Measurements from ENCODE around the gene RXFP3. TPM values are rescaled to one million over a fixed set of nuclear protein-coding genes. Genes with fewer than 3 reads are reported as not detected.
A peak's percentile ranks its signal among the peaks of the same experiment; 100 is the strongest.

Gene RXFP3
- total RNA-seq (not detected), polyA plus RNA-seq (not detected)
- long read RNA-seq, donor 1: 0 reads
- long read RNA-seq, donor 2: 0 reads
- long read RNA-seq, donor 3: 0 reads
- long read RNA-seq, donor 4: 0 reads
- long read RNA-seq, donor 5: 0 reads
- long read RNA-seq, donor 6: 0 reads
- long read RNA-seq, donor 7: 0 reads
- long read RNA-seq, donor 8: 0 reads
- long read RNA-seq, donor 9: 0 reads
- long read RNA-seq, donor 10: 0 reads

- H3K27ac ChIP-seq (ENCODE audit: low read depth in 1 of 2, low read length in 1 of 2): no peak within 1 kb of the TSS
- H3K4me1 ChIP-seq (ENCODE audit: control insufficient read depth in 2 of 2, insufficient read depth in 2 of 2, low read length in 2 of 2): no peaks in the 10 kb centered on the region
- no peaks in the 10 kb centered on the region for H3K36me3 ChIP-seq (ENCODE audit: control insufficient read depth in 2 of 2, insufficient read depth in 2 of 2, low read length in 1 of 2)
- no peak for DNase-seq (ENCODE audit: low read depth in 6 of 9, low spot score in 9 of 9)
- H3K4me3 ChIP-seq (ENCODE audit: low read length in 2 of 2): no peak within 1 kb of the TSS
- peaks cover 44 to 47% of the 10 kb centered on the region in 2 donors for H3K27me3 ChIP-seq (ENCODE audit: control insufficient read depth in 2 of 2, insufficient read depth in 1 of 2, low read length in 1 of 2)
- H3K9me3 ChIP-seq (ENCODE audit: control insufficient read depth in 2 of 2, insufficient read depth in 1 of 2, low read length in 1 of 2): peaks cover 0 to 3% of the 10 kb centered on the region in 2 donors
- 12% methylated on average over 45 of the region's 45 CpGs for WGBS
Measured at GRCh38 chr5:33936381-33937016, at the start of gene RXFP3. Gene RXFP3, plus strand, starts transcription at chr5:33936386. Its CDS starts 355 bp downstream, at chr5:33936741.

GRCh38 chr5:33887268-33887667 is 48.9 kb upstream of the RXFP3 start:
- 96% methylated on average over 3 of the region's 3 CpGs for WGBS
- Histone ChIP-seq H3K36me3 (ENCODE audit: control insufficient read depth in 2 of 2, insufficient read depth in 2 of 2, low read length in 1 of 2) (no peaks in the 10 kb centered on the region), H3K27me3 (ENCODE audit: control insufficient read depth in 2 of 2, insufficient read depth in 1 of 2, low read length in 1 of 2) (peaks cover 14 to 26% of the 10 kb centered on the region in 2 donors), H3K9me3 (ENCODE audit: control insufficient read depth in 2 of 2, insufficient read depth in 1 of 2, low read length in 1 of 2) (no peaks in the 10 kb centered on the region), H3K27ac (ENCODE audit: low read depth in 1 of 2, low read length in 1 of 2) (no peak overlapping the region), H3K4me1 (ENCODE audit: control insufficient read depth in 2 of 2, insufficient read depth in 2 of 2, low read length in 2 of 2) (no peaks in the 10 kb centered on the region), H3K4me3 (ENCODE audit: low read length in 2 of 2) (no peak overlapping the region)
- DNase-seq (ENCODE audit: low read depth in 6 of 9, low spot score in 9 of 9): no peak

- no peak overlapping the region for H3K27ac ChIP-seq (ENCODE audit: low read depth in 1 of 2, low read length in 1 of 2)
- H3K36me3 ChIP-seq (ENCODE audit: control insufficient read depth in 2 of 2, insufficient read depth in 2 of 2, low read length in 1 of 2): no peaks in the 10 kb centered on the region
- DNase-seq (ENCODE audit: low read depth in 6 of 9, low spot score in 9 of 9): no peak
- no peaks in the 10 kb centered on the region for H3K9me3 ChIP-seq (ENCODE audit: control insufficient read depth in 2 of 2, insufficient read depth in 1 of 2, low read length in 1 of 2)
- H3K4me1 ChIP-seq (ENCODE audit: control insufficient read depth in 2 of 2, insufficient read depth in 2 of 2, low read length in 2 of 2): no peaks in the 10 kb centered on the region
- H3K4me3 ChIP-seq (ENCODE audit: low read length in 2 of 2): no peak overlapping the region
- WGBS: 94% methylated on average over 4 of the region's 4 CpGs
- H3K27me3 ChIP-seq (ENCODE audit: control insufficient read depth in 2 of 2, insufficient read depth in 1 of 2, low read length in 1 of 2): peaks cover 20 to 39% of the 10 kb centered on the region in 2 donors
Measured at GRCh38 chr5:33888587-33888986, 47.6 kb upstream of the RXFP3 start.

- peaks cover 20 to 44% of the 10 kb centered on the region in 2 donors for H3K27me3 ChIP-seq (ENCODE audit: control insufficient read depth in 2 of 2, insufficient read depth in 1 of 2, low read length in 1 of 2)
- no peak overlapping the region for H3K4me3 ChIP-seq (ENCODE audit: low read length in 2 of 2)
- H3K36me3 ChIP-seq (ENCODE audit: control insufficient read depth in 2 of 2, insufficient read depth in 2 of 2, low read length in 1 of 2): no peaks in the 10 kb centered on the region
- DNase-seq (ENCODE audit: low read depth in 6 of 9, low spot score in 9 of 9): no peak
- 80% methylated on average over 12 of the region's 12 CpGs for whole genome bisulfite sequencing
- no peaks in the 10 kb centered on the region for H3K9me3 ChIP-seq (ENCODE audit: control insufficient read depth in 2 of 2, insufficient read depth in 1 of 2, low read length in 1 of 2)
- H3K4me1 ChIP-seq (ENCODE audit: control insufficient read depth in 2 of 2, insufficient read depth in 2 of 2, low read length in 2 of 2): no peaks in the 10 kb centered on the region
- no peak overlapping the region for H3K27ac ChIP-seq (ENCODE audit: low read depth in 1 of 2, low read length in 1 of 2)
Measured at GRCh38 chr5:33890131-33891032, 45.8 kb upstream of the RXFP3 start.

DNA sequence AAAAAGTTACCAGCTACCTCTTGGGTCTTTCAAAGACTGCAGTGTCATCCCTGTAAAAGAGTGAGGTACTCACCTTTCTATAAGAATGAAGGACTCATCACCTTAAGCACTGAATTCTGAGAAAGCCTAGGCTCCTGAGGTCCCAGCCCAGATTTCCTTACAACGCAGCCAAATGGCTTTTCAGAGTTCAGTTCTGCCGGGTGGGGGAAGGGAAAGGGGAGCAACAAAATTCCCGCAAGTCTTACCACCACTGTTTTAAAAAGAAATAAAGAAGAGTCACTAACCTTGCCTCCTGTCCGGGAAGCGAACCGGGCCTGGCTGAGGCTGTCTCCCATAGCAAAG is 44.8 kb upstream of the RXFP3 start:
- WGBS: 7% methylated on average over 6 of the region's 6 CpGs
- H3K4me1 ChIP-seq (ENCODE audit: control insufficient read depth in 2 of 2, insufficient read depth in 2 of 2, low read length in 2 of 2): no peaks in the 10 kb centered on the region
- peaks cover 20 to 44% of the 10 kb centered on the region in 2 donors for H3K27me3 ChIP-seq (ENCODE audit: control insufficient read depth in 2 of 2, insufficient read depth in 1 of 2, low read length in 1 of 2)
- no peaks in the 10 kb centered on the region for H3K9me3 ChIP-seq (ENCODE audit: control insufficient read depth in 2 of 2, insufficient read depth in 1 of 2, low read length in 1 of 2)
- DNase-seq (ENCODE audit: low read depth in 6 of 9, low spot score in 9 of 9): no peak
- H3K4me3 ChIP-seq (ENCODE audit: low read length in 2 of 2): no peak overlapping the region
- H3K27ac ChIP-seq (ENCODE audit: low read depth in 1 of 2, low read length in 1 of 2): no peak overlapping the region
- no peaks in the 10 kb centered on the region for H3K36me3 ChIP-seq (ENCODE audit: control insufficient read depth in 2 of 2, insufficient read depth in 2 of 2, low read length in 1 of 2)

- Histone ChIP-seq H3K27ac (ENCODE audit: low read depth in 1 of 2, low read length in 1 of 2) (no peak within 1 kb of the TSS), H3K9me3 (ENCODE audit: control insufficient read depth in 2 of 2, insufficient read depth in 1 of 2, low read length in 1 of 2) (no peaks in the 10 kb centered on the region), H3K4me1 (ENCODE audit: control insufficient read depth in 2 of 2, insufficient read depth in 2 of 2, low read length in 2 of 2) (no peaks in the 10 kb centered on the region), H3K4me3 (ENCODE audit: low read length in 2 of 2) (peak within 1 kb of the TSS in 1 of 2 donors; percentile 13), H3K27me3 (ENCODE audit: control insufficient read depth in 2 of 2, insufficient read depth in 1 of 2, low read length in 1 of 2) (peaks cover 20 to 44% of the 10 kb centered on the region in 2 donors), H3K36me3 (ENCODE audit: control insufficient read depth in 2 of 2, insufficient read depth in 2 of 2, low read length in 1 of 2) (no peaks in the 10 kb centered on the region)
- no peak for DNase-seq (ENCODE audit: low read depth in 6 of 9, low spot score in 9 of 9)
- WGBS: 7% methylated on average over 45 of the region's 45 CpGs
Measured at GRCh38 chr5:33891788-33892619, 44.2 kb upstream of the RXFP3 start, which contains the start of gene ADAMTS12. Gene ADAMTS12, minus strand, starts transcription at chr5:33891990. Its CDS starts 134 bp downstream, at chr5:33891856.

GRCh38 chr5:33892620-33893137 is 43.5 kb upstream of the RXFP3 start:
- Histone ChIP-seq H3K4me1 (ENCODE audit: control insufficient read depth in 2 of 2, insufficient read depth in 2 of 2, low read length in 2 of 2) (no peaks in the 10 kb centered on the region), H3K27me3 (ENCODE audit: control insufficient read depth in 2 of 2, insufficient read depth in 1 of 2, low read length in 1 of 2) (peaks cover 20 to 44% of the 10 kb centered on the region in 2 donors), H3K4me3 (ENCODE audit: low read length in 2 of 2) (no peak overlapping the region), H3K36me3 (ENCODE audit: control insufficient read depth in 2 of 2, insufficient read depth in 2 of 2, low read length in 1 of 2) (no peaks in the 10 kb centered on the region), H3K9me3 (ENCODE audit: control insufficient read depth in 2 of 2, insufficient read depth in 1 of 2, low read length in 1 of 2) (no peaks in the 10 kb centered on the region), H3K27ac (ENCODE audit: low read depth in 1 of 2, low read length in 1 of 2) (no peak overlapping the region)
- 89% methylated on average over 5 of the region's 5 CpGs for WGBS
- DNase-seq (ENCODE audit: low read depth in 6 of 9, low spot score in 9 of 9): no peak

GRCh38 chr5:33894566-33894965 is 41.6 kb upstream of the RXFP3 start:
- H3K27ac ChIP-seq (ENCODE audit: low read depth in 1 of 2, low read length in 1 of 2): no peak overlapping the region
- H3K9me3 ChIP-seq (ENCODE audit: control insufficient read depth in 2 of 2, insufficient read depth in 1 of 2, low read length in 1 of 2): no peaks in the 10 kb centered on the region
- no peak for DNase-seq (ENCODE audit: low read depth in 6 of 9, low spot score in 9 of 9)
- H3K36me3 ChIP-seq (ENCODE audit: control insufficient read depth in 2 of 2, insufficient read depth in 2 of 2, low read length in 1 of 2): no peaks in the 10 kb centered on the region
- WGBS: 82% methylated on average over 1 of the region's 1 CpG
- peaks cover 20 to 42% of the 10 kb centered on the region in 2 donors for H3K27me3 ChIP-seq (ENCODE audit: control insufficient read depth in 2 of 2, insufficient read depth in 1 of 2, low read length in 1 of 2)
- no peak overlapping the region for H3K4me3 ChIP-seq (ENCODE audit: low read length in 2 of 2)
- H3K4me1 ChIP-seq (ENCODE audit: control insufficient read depth in 2 of 2, insufficient read depth in 2 of 2, low read length in 2 of 2): no peaks in the 10 kb centered on the region
